ENCODE measurements around the gene SNX25.

Gene SNX25

DNA sequence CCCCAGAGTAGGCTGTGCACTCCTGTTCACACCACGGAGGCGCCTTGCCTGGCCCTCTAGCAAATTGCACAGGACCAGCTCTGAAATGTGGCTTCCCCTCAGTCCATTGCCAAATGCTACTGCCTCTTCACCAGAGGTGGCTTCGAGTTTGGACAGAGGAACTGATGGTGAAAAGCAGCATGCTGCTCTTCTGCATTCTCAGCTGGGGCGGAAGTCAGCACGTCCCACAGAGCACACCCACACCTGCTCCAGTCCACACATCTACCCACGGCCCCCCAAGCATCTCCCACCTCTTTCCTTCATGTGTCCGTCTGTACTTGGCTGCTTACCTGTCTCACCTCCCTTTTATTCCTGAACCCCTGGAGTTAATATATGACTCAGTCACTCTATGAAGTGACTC lies 142.8 kb downstream of the SNX25 start:
- ChIA-PET POLR2A (interaction anchor here (0.7 kb wide), 1 partner anchor 17 kb away, joined by 3 read pairs; no protein-coding TSS in a partner anchor), CTCF (no interaction called here)

DNA sequence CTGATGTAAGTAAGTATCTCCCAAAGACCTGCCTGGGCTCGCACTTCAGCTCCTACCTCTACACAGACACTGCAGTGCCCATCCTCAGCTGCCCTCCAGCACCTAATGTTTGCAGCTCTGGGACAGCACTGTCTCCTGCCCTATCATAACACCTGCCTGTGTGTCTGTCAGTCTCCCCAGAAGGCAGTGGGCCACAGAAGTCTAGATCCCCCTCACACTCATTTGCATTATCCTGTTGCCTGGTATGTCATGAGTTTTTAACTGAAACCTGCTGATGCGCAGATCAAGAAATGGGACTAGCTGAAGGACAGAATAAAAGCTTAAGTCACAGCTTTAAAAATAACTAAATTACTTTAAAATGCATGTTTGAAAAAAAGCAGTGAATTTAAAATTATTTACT lies 143.3 kb downstream of the SNX25 start:
- DNase-seq (ENCODE audit: extremely low spot score): no peak
- TF ChIP-seq NFRKB (IDR thresholded peaks at IDR 0.05) (no peak), ZNF384 (IDR thresholded peaks at IDR 0.05) (no peak), HDGF (IDR thresholded peaks at IDR 0.05; ENCODE audit: borderline replicate concordance) (no peak), ARNT (IDR thresholded peaks at IDR 0.05) (no peak), SUZ12 (IDR thresholded peaks at IDR 0.05) (no peak), L3MBTL2 (conservative IDR thresholded peaks at IDR 0.05) (no peak), FOXA1 (IDR thresholded peaks at IDR 0.05) (no peak), BHLHE40 (IDR thresholded peaks at IDR 0.05; ENCODE audit: borderline replicate concordance) (no peak), SP1 (IDR thresholded peaks at IDR 0.05) (no peak), FOXK2 (IDR thresholded peaks at IDR 0.05) (no peak)
- TF ChIP-seq, protein P1, sequence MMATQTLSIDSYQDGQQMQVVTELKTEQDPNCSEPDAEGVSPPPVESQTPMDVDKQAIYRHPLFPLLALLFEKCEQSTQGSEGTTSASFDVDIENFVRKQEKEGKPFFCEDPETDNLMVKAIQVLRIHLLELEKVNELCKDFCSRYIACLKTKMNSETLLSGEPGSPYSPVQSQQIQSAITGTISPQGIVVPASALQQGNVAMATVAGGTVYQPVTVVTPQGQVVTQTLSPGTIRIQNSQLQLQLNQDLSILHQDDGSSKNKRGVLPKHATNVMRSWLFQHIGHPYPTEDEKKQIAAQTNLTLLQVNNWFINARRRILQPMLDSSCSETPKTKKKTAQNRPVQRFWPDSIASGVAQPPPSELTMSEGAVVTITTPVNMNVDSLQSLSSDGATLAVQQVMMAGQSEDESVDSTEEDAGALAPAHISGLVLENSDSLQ (IDR thresholded peaks at IDR 0.05): no peak
- CTCF ChIA-PET: no interaction called here

More for the DNA sequence above, 142.8 kb downstream of the SNX25 start:
- DNase-seq (ENCODE audit: extremely low spot score): no peak
- no peak for TF ChIP-seq ELF4 (IDR thresholded peaks at IDR 0.05)
- TF ChIP-seq, protein P1 (IDR thresholded peaks at IDR 0.05): no peak
- TF ChIP-seq CTBP1 (IDR thresholded peaks at IDR 0.05; ENCODE audit: borderline replicate concordance): no peak
- no peak for TF ChIP-seq FOXK2 (IDR thresholded peaks at IDR 0.05)
- no peak for TF ChIP-seq ZNF384 (IDR thresholded peaks at IDR 0.05)
- TF ChIP-seq SP1 (IDR thresholded peaks at IDR 0.05): no peak

DNA sequence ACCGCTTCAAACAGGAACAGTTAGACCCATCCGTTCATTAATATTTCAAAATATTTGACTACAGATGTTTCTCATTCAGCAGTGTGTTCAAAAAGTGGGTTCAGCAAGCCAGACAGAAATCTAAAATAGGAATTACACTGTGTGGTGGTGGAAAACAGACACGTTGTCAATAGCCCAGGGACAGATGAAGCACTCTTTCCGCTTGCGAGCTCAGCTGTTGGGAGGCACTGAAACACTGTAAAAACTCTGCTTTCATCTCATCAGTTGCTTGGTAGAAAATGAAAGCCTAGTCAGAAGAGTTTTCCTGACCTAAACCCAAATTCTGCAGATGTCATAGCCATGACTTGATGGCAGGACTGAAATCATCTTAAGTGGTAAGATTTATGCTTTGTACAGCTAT lies 147.8 kb downstream of the SNX25 start:
- CTCF ChIA-PET: no interaction called here
- TF ChIP-seq FOXM1 (IDR thresholded peaks at IDR 0.05; ENCODE audit: borderline replicate concordance) (no peak), CTBP1 (IDR thresholded peaks at IDR 0.05; ENCODE audit: borderline replicate concordance) (no peak), TARDBP (IDR thresholded peaks at IDR 0.05) (no peak), L3MBTL2 (conservative IDR thresholded peaks at IDR 0.05) (no peak), HDGF (IDR thresholded peaks at IDR 0.05; ENCODE audit: borderline replicate concordance) (no peak), ELF4 (IDR thresholded peaks at IDR 0.05) (no peak), FOXK2 (IDR thresholded peaks at IDR 0.05) (no peak)
- TF ChIP-seq, protein P1 (IDR thresholded peaks at IDR 0.05): no peak
- no peak for DNase-seq (ENCODE audit: extremely low spot score)
- POLR2A ChIA-PET: no interaction called here

More for the DNA sequence above, 143.3 kb downstream of the SNX25 start:
- POLR2A ChIA-PET: interaction anchor here (0.7 kb wide), 1 partner anchor 18 kb away, joined by 3 read pairs; no protein-coding TSS in a partner anchor

DNA sequence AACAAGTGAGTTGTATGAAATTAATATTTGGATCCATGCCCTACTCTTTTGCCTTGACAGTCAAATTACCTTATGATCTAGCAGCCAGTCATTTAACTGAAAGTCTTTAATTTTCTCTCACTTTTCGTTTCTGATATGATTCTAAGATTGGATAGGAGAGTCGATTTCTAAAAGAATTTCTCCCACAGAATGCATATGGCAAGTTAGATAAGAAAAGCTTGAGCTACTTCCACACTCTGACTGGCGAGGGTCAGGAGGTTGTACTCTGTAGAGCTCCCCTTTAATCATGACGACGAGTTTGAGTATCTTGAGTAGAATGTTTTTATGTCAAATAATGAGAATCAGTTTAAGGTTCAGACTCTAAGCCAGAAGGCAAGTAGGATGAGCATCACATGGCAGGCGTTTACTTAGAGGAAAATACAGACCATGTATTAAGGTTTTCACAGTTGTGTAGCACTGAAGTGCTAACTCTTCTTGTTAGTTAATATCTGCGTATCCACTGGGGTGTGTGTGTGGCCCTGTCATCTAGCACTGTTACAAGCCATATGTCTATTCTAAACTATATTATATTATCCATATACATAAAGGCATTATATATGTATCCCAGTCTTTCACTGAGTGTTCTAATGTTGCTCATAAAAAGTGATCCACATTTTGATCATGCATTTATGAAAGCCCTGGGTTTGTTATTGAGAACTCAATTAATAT lies 148.5 kb downstream of the SNX25 start:
- TF ChIP-seq ELF4 (IDR thresholded peaks at IDR 0.05) (no peak), L3MBTL2 (conservative IDR thresholded peaks at IDR 0.05) (no peak), NFRKB (IDR thresholded peaks at IDR 0.05) (no peak), TARDBP (IDR thresholded peaks at IDR 0.05) (no peak), ARNT (IDR thresholded peaks at IDR 0.05) (no peak), SUZ12 (IDR thresholded peaks at IDR 0.05) (no peak), SP1 (IDR thresholded peaks at IDR 0.05) (no peak), BHLHE40 (IDR thresholded peaks at IDR 0.05; ENCODE audit: borderline replicate concordance) (no peak), LEF1 (IDR thresholded peaks at IDR 0.05; ENCODE audit: borderline replicate concordance) (no peak), FOXM1 (IDR thresholded peaks at IDR 0.05; ENCODE audit: borderline replicate concordance) (no peak), FOXK2 (IDR thresholded peaks at IDR 0.05) (no peak), CTBP1 (IDR thresholded peaks at IDR 0.05; ENCODE audit: borderline replicate concordance) (no peak), HDGF (IDR thresholded peaks at IDR 0.05; ENCODE audit: borderline replicate concordance) (no peak), ZNF384 (IDR thresholded peaks at IDR 0.05) (no peak), FOXA1 (IDR thresholded peaks at IDR 0.05) (no peak)
- TF ChIP-seq, protein P1 (IDR thresholded peaks at IDR 0.05): no peak
- CTCF ChIA-PET: no interaction called here
- POLR2A ChIA-PET: no interaction called here
- DNase-seq (ENCODE audit: extremely low spot score): no peak

DNA sequence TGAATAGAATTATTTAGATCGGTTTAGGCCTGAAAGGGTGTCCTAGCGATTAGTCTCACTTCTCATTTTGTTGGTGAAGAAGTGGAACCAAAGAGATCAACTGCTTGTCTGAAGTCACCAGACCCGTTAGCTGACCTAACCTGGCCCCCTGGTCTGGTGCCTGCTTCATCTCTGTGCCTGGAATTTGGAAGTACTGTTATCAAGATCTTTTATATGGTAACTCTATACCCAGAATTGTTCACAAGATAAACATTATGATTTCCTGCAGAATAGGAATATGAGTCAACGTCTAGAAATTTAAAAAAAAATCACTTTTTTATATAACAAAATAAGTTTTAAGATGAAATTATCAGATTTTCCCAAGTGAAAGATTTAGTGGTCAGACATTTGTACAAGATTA lies 149.1 kb downstream of the SNX25 start:
- no peak for TF ChIP-seq FOXK2 (IDR thresholded peaks at IDR 0.05)
- no peak for TF ChIP-seq FOXA1 (IDR thresholded peaks at IDR 0.05)
- no peak for TF ChIP-seq LEF1 (IDR thresholded peaks at IDR 0.05; ENCODE audit: borderline replicate concordance)
- no peak for TF ChIP-seq FOXM1 (IDR thresholded peaks at IDR 0.05; ENCODE audit: borderline replicate concordance)
- no peak for TF ChIP-seq L3MBTL2 (conservative IDR thresholded peaks at IDR 0.05)
- TF ChIP-seq ELF4 (IDR thresholded peaks at IDR 0.05): no peak
- TF ChIP-seq SP1 (IDR thresholded peaks at IDR 0.05): no peak
- TF ChIP-seq TARDBP (IDR thresholded peaks at IDR 0.05): no peak
- TF ChIP-seq BHLHE40 (IDR thresholded peaks at IDR 0.05; ENCODE audit: borderline replicate concordance): no peak
- no peak for TF ChIP-seq ARNT (IDR thresholded peaks at IDR 0.05)
- ChIA-PET POLR2A (no interaction called here), CTCF (interaction anchor here (0.7 kb wide), 1 partner anchor 1389 kb away, joined by 4 read pairs; no protein-coding TSS in a partner anchor)
- no peak for DNase-seq (ENCODE audit: extremely low spot score)

DNA sequence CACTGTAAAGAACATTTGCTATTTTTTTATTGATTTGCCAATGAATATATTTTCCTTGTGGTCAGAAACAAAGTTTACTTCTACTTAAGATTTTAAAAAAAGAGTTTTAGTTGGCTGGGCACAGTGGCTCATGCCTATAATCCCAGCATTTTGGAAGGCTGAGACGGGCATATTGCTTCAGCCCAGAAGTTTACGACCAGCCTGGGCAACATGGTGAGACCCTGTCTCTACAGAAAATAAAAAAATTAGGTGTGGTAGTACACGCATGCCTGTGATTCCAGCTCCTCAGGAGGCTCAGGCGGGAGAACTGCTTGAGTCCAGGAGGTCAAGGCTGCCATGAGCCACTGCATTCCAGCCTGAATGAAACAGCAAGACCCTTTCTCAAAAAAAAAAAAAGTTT lies 149.6 kb downstream of the SNX25 start:
- POLR2A ChIA-PET: no interaction called here
- no peak for TF ChIP-seq SP1 (IDR thresholded peaks at IDR 0.05)
- TF ChIP-seq LEF1 (IDR thresholded peaks at IDR 0.05; ENCODE audit: borderline replicate concordance): no peak
- TF ChIP-seq SUZ12 (IDR thresholded peaks at IDR 0.05): no peak
- TF ChIP-seq FOXK2 (IDR thresholded peaks at IDR 0.05): no peak
- no peak for TF ChIP-seq HDGF (IDR thresholded peaks at IDR 0.05; ENCODE audit: borderline replicate concordance)
- no peak for TF ChIP-seq TARDBP (IDR thresholded peaks at IDR 0.05)
- no peak for TF ChIP-seq FOXA1 (IDR thresholded peaks at IDR 0.05)
- no peak for TF ChIP-seq FOXM1 (IDR thresholded peaks at IDR 0.05; ENCODE audit: borderline replicate concordance)
- TF ChIP-seq L3MBTL2 (conservative IDR thresholded peaks at IDR 0.05): no peak
- TF ChIP-seq NFRKB (IDR thresholded peaks at IDR 0.05): no peak
- TF ChIP-seq ARNT (IDR thresholded peaks at IDR 0.05): no peak
- no peak for TF ChIP-seq ELF4 (IDR thresholded peaks at IDR 0.05)
- no peak for TF ChIP-seq ZNF384 (IDR thresholded peaks at IDR 0.05)
- no peak for TF ChIP-seq BHLHE40 (IDR thresholded peaks at IDR 0.05; ENCODE audit: borderline replicate concordance)
- TF ChIP-seq CTBP1 (IDR thresholded peaks at IDR 0.05; ENCODE audit: borderline replicate concordance): no peak

More for the DNA sequence above, 149.6 kb downstream of the SNX25 start:
- CTCF ChIA-PET: interaction anchor here (0.7 kb wide), 1 partner anchor 1389 kb away, joined by 4 read pairs; no protein-coding TSS in a partner anchor
- no peak for DNase-seq (ENCODE audit: extremely low spot score)

Data from HEK293T (cell line).